Effector memory CD8-positive, alpha-beta T cell (primary cell): ENCODE measurements around the gene APOLD1.
"Not testable (repeated sequence)": the region's sequence is repeated elsewhere in the genome, so short reads cannot be mapped to it uniquely, and the experiment has no call there.

ENCODE experiments used
- ATAC-seq: fragments of 150-1000 bp; cut with Tn5 transposase; replicated peaks from 2 replicates; pipeline ENCODE4 v1.10.0; 2021; ENCODE audit warnings: mild to moderate bottlenecking, moderate library complexity
- DNase-seq, 3 experiments: peaks; one replicate each; pipeline ENCODE4 v3.0.0; 2021
- H3K27ac Mint-ChIP-seq, 2 donors: one replicate each; pipeline ENCODE4 v1.8.0; 2022; ENCODE audit warnings: mild to moderate bottlenecking in 2 of 2, mixed read lengths in 2 of 2, moderate library complexity in 2 of 2
- H3K27me3 Mint-ChIP-seq, 2 donors: one replicate each; pipeline ENCODE4 v1.8.0; 2022; ENCODE audit warnings: mixed read lengths in 2 of 2
- H3K36me3 Mint-ChIP-seq: one replicate; pipeline ENCODE4 v1.8.0; 2022; ENCODE audit warnings: mild to moderate bottlenecking, moderate library complexity, mixed read lengths; ENCODE audit not compliant: insufficient read depth
- H3K4me1 Mint-ChIP-seq, 2 donors: one replicate each; pipeline ENCODE4 v1.8.0; 2022; ENCODE audit warnings: low read depth in 2 of 2, mixed read lengths in 2 of 2
- H3K4me3 Mint-ChIP-seq, 2 donors: one replicate each; pipeline ENCODE4 v1.8.0; 2022; ENCODE audit warnings: mild to moderate bottlenecking in 2 of 2, mixed read lengths in 2 of 2, moderate library complexity in 2 of 2
- H3K9me3 Mint-ChIP-seq, 2 donors: one replicate each; pipeline ENCODE4 v1.8.0; 2022; ENCODE audit warnings: mixed read lengths in 2 of 2

The APOLD1 gene

DNA sequence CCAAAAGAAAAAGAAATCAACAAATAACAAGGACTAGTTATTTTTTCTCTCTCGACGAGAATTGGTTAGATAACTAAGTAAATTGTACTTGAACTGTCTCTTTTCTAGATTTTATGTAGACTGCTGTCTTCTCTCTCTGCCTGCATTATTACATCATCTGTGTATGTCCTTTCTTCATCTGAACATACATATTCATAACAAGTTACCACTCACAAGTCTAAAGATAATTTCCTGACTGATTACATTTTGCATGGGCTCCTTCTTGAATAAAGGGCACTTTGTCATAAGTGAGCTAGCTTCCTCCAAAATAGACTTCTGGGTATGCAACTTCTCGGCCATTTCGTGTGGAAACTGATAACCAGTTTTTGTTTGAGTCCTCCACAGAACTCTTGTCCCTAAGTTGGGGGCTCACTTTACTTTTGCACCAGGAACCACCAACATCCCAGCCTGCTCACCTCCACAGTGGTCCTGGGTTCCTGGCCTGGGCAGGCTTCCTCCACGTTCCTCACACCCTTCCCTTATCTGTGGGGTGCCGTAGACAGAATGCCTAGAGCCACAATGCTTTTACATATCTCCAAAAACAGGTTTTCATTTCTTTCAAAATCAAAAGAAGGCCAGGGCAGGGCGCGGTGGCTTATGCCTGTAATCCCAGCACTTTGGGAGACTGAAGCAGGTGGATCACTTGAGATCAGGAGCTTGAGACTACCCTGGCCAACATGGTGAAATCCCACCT is 21.5 kb downstream of the APOLD1 start:
- no peak overlapping the region for H3K4me3 Mint-ChIP-seq
- ATAC-seq, result no peak
- peak overlapping the region; percentile 77 to 99 for H3K27ac Mint-ChIP-seq
- no peaks in the 10 kb centered on the region for H3K27me3 Mint-ChIP-seq
- H3K9me3 Mint-ChIP-seq, result no peaks in the 10 kb centered on the region
- H3K4me1 Mint-ChIP-seq, result peaks cover 20 to 30% of the 10 kb centered on the region in 2 donors
- no peak for DNase-seq
- H3K36me3 Mint-ChIP-seq, result peaks cover 3% of the 10 kb centered on the region

DNA sequence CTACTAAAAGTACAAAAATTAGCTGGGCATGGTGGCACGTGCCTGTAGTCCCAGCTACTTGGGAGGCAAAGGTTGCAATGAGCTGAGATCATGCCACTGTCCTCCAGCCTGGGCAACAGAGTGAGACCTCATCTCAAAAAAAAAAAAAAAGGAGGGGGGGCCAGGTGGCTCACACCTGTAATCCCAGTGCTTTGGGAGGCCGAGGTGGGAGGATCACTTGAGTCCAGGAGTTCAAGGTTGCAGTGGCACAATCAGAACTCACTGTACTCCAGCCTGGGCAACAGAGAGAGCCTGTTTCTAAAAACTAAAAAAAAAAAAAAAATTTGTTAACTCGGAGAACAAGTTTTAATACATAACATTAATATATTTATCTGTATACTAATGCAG is 22.1 kb downstream of the APOLD1 start:
- Mint-ChIP-seq H3K27ac (peak overlapping the region; percentile 77 to 99), H3K4me1 (peaks cover 20 to 25% of the 10 kb centered on the region in 2 donors), H3K4me3 (peak overlapping the region in 1 of 2 donors; percentile 75)
- not testable (repeated sequence) for H3K9me3 Mint-ChIP-seq, ATAC-seq, H3K27me3 Mint-ChIP-seq, H3K36me3 Mint-ChIP-seq, DNase-seq

DNA sequence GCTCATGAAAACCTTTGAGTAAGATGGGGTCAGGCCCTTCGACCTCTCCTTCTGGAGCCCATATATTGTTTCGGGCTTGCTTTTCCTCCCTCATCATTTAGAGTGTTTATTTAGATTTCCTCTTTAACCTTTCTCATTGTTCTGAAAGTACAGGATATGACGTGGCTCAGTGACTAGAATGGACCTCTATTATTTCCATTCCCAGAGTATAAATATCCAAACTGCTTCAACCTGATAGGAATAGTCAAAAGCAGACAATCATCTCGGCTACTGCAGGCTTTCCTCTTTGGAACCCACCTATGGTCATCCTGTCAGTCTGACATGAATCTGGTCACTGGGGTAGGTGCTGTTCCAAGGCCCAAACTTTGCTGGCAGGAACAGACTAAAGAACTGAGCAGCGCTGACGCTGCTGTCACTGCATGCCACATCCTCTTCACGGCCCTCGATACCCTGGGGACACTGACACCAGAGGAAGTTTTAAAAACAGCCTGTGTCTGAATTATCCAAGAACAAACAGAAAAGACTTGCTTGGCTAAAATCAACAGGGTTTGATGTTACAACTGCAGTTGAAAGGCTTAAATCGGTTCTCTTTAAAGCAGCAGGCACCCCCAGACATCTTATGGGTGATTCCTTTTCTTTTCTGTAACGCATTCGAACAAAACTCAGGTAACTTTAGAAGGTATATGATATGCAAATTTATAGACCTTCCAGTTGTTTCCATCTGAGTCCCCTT is 22.7 kb downstream of the APOLD1 start:
- Mint-ChIP-seq H3K36me3 (peaks cover 3% of the 10 kb centered on the region), H3K27ac (peak overlapping the region; percentile 77 to 99), H3K27me3 (no peaks in the 10 kb centered on the region), H3K4me3 (peak overlapping the region; percentile 56 to 75), H3K9me3 (no peaks in the 10 kb centered on the region), H3K4me1 (peaks cover 22 to 30% of the 10 kb centered on the region in 2 donors)
- peak; percentile 80 for ATAC-seq
- DNase-seq, result peak; percentile 37 to 61 (median 41)

DNA sequence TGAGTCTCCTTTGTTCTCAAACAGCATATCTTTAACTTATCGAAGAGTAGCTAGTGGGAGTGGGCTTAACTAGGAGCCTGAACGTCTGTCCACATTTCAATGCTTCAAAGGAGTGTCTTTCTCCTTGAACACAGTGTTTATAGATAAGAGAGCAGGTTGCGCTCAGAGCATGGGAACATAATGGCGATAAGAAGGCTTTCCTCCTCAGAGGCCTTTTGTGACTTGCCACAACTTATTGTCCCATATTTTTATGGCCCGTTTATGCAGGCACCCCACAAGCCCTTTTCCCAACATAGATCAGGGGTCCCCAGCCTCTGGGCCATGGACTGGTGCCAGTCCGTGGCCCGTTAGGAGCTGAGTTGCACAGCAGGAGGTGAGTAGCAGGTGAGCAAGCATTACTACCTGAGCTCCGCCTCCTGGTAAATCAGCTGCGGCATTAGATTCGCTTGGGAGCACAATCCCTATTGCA is 25.1 kb downstream of the APOLD1 start:
- Mint-ChIP-seq H3K9me3 (no peaks in the 10 kb centered on the region), H3K27me3 (no peaks in the 10 kb centered on the region), H3K4me3 (no peak overlapping the region), H3K36me3 (peaks cover 3% of the 10 kb centered on the region), H3K27ac (no peak overlapping the region), H3K4me1 (peaks cover 38 to 43% of the 10 kb centered on the region in 2 donors)
- DNase-seq (no peak), ATAC-seq (no peak)

DNA sequence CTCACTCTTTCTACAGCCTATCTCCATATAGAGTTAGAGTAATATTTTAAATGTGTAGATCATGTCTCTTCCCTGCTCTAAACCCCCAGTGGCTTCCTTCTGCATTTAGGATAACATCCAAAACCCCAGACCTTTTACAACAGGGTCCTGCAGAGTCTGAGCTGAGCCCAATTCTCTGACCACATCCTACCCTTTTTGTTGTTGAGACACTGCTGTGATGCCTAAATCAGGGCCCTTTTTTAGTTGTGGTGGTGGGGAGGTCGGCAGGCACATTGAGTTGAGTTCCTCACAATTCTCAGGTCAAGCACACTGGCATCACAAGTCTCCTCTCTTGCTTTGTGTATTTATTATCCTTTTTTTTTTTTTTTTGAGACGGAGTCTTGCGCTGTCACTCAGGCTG is 25.9 kb downstream of the APOLD1 start:
- Mint-ChIP-seq H3K9me3 (no peaks in the 10 kb centered on the region), H3K4me3 (no peak overlapping the region), H3K36me3 (peaks cover 10% of the 10 kb centered on the region), H3K27me3 (no peaks in the 10 kb centered on the region), H3K27ac (no peak overlapping the region), H3K4me1 (peaks cover 46 to 51% of the 10 kb centered on the region in 2 donors)
- ATAC-seq (no peak), DNase-seq (no peak)

DNA sequence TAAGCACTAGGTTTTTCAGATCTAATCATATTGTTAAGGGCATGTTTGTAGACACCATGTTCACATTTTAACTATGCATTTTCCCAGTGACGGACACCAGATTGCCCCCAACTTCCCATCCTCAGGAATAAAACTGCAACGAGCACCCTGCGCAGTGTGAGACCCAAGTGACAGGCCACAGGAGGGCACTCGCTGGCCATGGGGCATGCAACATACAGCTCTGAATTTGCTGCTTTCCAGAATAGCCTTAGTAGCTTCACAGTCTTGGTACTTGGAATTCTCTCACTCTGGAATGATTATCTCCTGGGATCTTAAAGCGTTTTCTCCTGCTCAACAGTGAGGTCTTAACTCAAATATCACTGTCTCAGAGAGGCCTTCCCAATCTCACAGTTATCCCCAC is 26.7 kb downstream of the APOLD1 start:
- H3K4me3 Mint-ChIP-seq, result no peak overlapping the region
- H3K27ac Mint-ChIP-seq, result no peak overlapping the region
- DNase-seq, result no peak
- ATAC-seq, result no peak
- peaks cover 13% of the 10 kb centered on the region for H3K36me3 Mint-ChIP-seq
- no peaks in the 10 kb centered on the region for H3K9me3 Mint-ChIP-seq
- no peaks in the 10 kb centered on the region for H3K27me3 Mint-ChIP-seq
- peaks cover 47 to 59% of the 10 kb centered on the region in 2 donors for H3K4me1 Mint-ChIP-seq

DNA sequence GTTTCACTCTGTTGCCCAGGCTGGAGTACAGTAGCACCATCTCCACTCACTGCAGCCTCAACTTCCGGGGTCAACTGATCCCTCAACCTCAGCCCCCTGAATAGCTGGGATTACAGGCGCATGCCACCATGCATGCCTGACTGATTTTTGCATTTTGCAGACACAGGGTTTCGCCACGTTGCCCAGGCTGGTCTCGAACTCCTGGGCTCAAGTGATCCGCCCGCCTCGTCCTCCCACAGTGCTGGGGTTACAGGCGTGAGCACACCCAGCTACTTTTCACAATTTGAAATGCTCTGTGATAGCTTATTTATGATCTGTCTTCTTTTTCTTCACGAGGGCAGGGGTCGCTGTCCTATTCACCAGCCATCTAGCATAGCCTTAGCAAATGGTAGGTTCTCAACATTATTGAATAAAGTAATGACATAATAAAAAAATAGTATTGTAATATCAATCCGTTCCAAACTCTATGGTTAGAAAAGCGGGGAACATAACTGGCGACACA is 27.2 kb downstream of the APOLD1 start:
- Mint-ChIP-seq H3K27ac (peak overlapping the region; percentile 99), H3K36me3 (peaks cover 13% of the 10 kb centered on the region)

DNA sequence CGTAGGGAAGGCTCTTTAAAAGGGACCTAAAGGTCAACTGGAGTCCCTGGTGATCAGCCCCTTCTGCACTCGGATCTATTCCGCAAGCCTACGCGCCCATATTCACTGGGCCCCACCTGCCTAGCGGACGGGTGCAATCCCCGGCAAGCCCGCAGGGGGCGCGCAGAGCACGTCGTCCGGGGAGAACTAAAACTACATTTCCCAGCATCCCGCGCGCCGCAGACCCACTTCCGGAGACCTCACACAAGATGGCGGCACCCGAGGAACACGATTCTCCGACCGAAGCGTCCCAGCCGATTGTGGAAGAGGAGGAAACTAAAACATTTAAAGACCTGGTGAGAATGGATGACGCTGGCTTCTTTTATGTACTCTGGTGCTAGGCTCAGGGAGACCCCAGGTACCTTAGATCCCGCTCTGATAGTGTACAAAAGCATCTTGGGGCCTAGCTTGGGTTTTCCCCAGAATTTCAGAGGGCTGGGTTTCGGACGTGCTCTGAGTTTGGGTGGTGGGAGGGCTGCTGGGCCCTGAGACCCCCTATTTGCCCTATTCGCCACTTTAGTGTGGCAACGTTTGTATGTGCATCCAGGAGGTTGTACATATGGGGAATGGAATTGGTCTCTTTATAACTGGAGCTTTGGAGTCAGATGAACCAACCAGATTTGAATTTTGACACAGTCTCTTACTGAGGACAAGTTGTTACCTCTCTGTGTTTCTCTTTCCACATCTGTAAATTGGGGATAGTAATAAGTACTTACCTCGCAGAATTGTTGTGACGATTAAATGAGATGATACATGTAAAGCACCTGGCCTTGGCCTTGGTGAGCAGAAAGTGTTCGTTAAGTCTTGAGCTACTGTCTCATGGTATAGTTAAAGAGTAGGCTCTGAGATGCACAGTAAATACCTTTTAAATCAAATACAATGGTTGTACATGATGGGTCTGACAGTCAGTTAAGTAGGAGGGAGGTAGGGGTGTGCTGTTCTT is 28.0 kb downstream of the APOLD1 start, which contains the start of gene DDX47:
Gene DDX47, plus strand, starts transcription at position 227 of the 982 bp plus-strand sequence. Its CDS starts 22 bp downstream, at position 249.
- no peaks in the 10 kb centered on the region for H3K27me3 Mint-ChIP-seq
- peaks cover 16% of the 10 kb centered on the region for H3K36me3 Mint-ChIP-seq
- ATAC-seq (peak; percentile 92), DNase-seq (peak; percentile 98 to 99 (median 98))
- peak within 1 kb of the TSS; percentile 98 to 99 for H3K4me3 Mint-ChIP-seq
- peak within 1 kb of the TSS; percentile 99 for H3K27ac Mint-ChIP-seq
- H3K4me1 Mint-ChIP-seq, result peaks cover 41 to 52% of the 10 kb centered on the region in 2 donors
- no peaks in the 10 kb centered on the region for H3K9me3 Mint-ChIP-seq

More for the DNA sequence above, 27.2 kb downstream of the APOLD1 start:
- Mint-ChIP-seq H3K4me3 (peak overlapping the region; percentile 98 to 99), H3K9me3 (no peaks in the 10 kb centered on the region), H3K27me3 (no peaks in the 10 kb centered on the region), H3K4me1 (peaks cover 43 to 59% of the 10 kb centered on the region in 2 donors)
- DNase-seq (no peak), ATAC-seq (no peak)

DNA sequence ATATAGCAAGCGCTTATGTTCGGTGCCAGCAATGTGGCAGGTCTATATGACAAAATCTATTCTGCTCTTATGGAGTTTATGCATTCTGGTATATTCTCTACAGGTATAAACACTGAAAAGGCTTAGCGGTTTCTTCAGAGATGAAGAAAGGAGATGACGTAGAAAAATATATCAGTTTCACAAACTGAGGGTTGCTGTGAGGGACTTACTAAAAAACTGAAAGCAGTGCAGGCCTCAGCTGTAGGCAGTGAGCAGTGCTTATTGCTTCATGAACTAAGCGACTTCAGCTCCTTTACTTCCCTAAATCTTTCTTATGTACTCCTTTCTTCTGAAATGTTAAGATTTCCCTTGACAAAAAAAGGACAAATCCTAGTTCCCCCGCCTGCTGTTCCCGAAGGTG is 32.2 kb downstream of the APOLD1 start:
- Mint-ChIP-seq H3K4me3 (no peak overlapping the region), H3K36me3 (peaks cover 38% of the 10 kb centered on the region), H3K27ac (no peak overlapping the region), H3K4me1 (peaks cover 45 to 68% of the 10 kb centered on the region in 2 donors), H3K9me3 (no peaks in the 10 kb centered on the region), H3K27me3 (no peaks in the 10 kb centered on the region)
- DNase-seq, result no peak
- ATAC-seq, result no peak

DNA sequence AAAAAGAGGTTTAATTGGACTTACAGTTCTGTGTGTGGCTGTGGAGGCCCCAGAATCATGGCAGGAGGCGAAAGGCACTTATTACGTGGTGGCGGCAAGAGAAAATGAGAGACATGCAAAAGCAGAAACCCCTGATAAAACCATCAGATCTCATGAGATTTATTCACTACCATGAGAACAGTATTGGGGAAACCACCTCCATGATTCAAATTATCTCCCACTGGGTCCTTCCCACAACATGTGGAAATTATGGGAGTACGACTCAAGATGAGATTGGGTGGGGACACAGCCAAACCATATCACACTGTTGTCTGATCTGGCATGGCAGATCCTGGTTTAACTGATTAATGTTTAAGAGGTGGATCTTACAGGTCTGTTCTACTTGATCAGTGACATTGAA is 33.2 kb downstream of the APOLD1 start:
- no peak for DNase-seq
- Mint-ChIP-seq H3K4me1 (peaks cover 35 to 58% of the 10 kb centered on the region in 2 donors), H3K27ac (peak overlapping the region in 1 of 2 donors; percentile 30), H3K4me3 (no peak overlapping the region), H3K9me3 (no peaks in the 10 kb centered on the region), H3K36me3 (peaks cover 49% of the 10 kb centered on the region), H3K27me3 (no peaks in the 10 kb centered on the region)
- no peak for ATAC-seq

DNA sequence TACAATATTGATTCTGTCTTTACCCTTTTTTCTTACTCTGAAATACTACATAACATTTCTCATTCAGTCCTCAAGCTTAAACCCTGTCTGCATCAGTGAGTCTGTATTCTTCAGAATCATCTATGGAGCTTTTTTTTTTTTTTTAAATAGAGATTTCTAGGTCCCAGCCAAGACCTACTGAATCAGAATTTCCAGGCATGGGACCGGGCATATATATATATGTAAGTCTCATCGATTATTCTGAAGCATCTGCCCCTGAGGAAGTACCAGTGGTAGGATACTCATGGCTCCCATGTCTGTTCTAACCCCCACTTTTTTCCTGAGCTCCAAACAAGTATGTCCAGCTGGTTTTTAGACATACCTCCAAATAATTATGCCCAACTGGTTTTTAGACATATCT is 33.8 kb downstream of the APOLD1 start:
- H3K4me1 Mint-ChIP-seq, result peaks cover 33 to 53% of the 10 kb centered on the region in 2 donors
- peak overlapping the region in 1 of 2 donors; percentile 13 for H3K27ac Mint-ChIP-seq
- ATAC-seq, result no peak
- no peaks in the 10 kb centered on the region for H3K27me3 Mint-ChIP-seq
- H3K36me3 Mint-ChIP-seq, result peaks cover 54% of the 10 kb centered on the region
- no peak overlapping the region for H3K4me3 Mint-ChIP-seq
- H3K9me3 Mint-ChIP-seq, result no peaks in the 10 kb centered on the region
- DNase-seq, result no peak

DNA sequence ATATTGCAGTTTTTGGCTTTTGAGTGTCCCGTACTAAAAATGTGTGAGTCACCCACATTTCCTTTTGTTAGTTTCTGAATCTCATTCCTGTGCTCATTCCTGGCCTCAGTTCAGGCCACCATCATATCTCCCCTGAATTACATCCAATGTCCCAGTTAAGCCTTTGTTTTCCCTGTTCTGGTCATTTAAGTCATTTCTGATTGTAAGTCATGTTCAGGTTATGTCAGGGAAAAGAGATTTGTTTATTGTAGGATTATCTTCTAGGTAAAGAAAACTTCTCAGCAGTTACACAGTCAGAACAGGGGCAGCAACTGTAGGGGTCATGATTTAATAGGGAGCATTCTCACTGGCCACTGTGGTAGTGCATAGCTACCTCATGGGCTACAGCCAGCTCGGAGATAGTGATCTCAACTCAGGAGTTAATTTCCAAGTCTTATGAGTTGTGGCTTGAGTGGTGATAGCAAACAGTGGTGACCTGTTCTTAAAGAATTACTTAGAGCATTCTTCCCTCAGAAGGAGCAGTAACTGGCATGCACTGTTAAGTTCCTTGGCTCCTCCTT is 34.4 kb downstream of the APOLD1 start:
- DNase-seq, result no peak
- no peaks in the 10 kb centered on the region for H3K27me3 Mint-ChIP-seq
- H3K9me3 Mint-ChIP-seq, result no peaks in the 10 kb centered on the region
- ATAC-seq, result no peak
- peaks cover 27 to 47% of the 10 kb centered on the region in 2 donors for H3K4me1 Mint-ChIP-seq
- H3K27ac Mint-ChIP-seq, result peak overlapping the region in 1 of 2 donors; percentile 13
- peaks cover 60% of the 10 kb centered on the region for H3K36me3 Mint-ChIP-seq
- H3K4me3 Mint-ChIP-seq, result no peak overlapping the region
